GM18508 (cell line): ENCODE measurements around the gene MYO15A.
"Not testable (repeated sequence)": the region's sequence is repeated elsewhere in the genome, so short reads cannot be mapped to it uniquely, and the experiment has no call there.

Experiments used
- ATAC-seq: cut with Tn5 transposase; IDR thresholded peaks from one replicate; pipeline ENCODE4 v1.9.1; 2021; ENCODE audit warnings: moderate number of reproducible peaks; ENCODE audit not compliant: insufficient read depth, unreplicated experiment

Gene MYO15A

GRCh38 chr17:18203308-18203707, 94.8 kb downstream of the MYO15A start:
- ATAC-seq, result no peak

- no peak for ATAC-seq
Observed at GRCh38 chr17:18205861-18206260, 97.3 kb downstream of the MYO15A start.

GRCh38 chr17:18206962-18207361, 98.4 kb downstream of the MYO15A start:
- ATAC-seq, result no peak

- no peak for ATAC-seq
Observed at GRCh38 chr17:18208092-18208491, 99.5 kb downstream of the MYO15A start.

- ATAC-seq, result no peak
Observed at GRCh38 chr17:18213666-18214270, 105.2 kb downstream of the MYO15A start.

- ATAC-seq, result not testable (repeated sequence)
Observed at GRCh38 chr17:18216906-18217305, 108.3 kb downstream of the MYO15A start.

GRCh38 chr17:18217412-18218015, 109.0 kb downstream of the MYO15A start:
- no peak for ATAC-seq

GRCh38 chr17:18218756-18219415, 110.3 kb downstream of the MYO15A start:
- no peak for ATAC-seq

GRCh38 chr17:18224053-18224386, 115.5 kb downstream of the MYO15A start:
- ATAC-seq, result no peak

- no peak for ATAC-seq
Observed at GRCh38 chr17:18224387-18225120, 116.0 kb downstream of the MYO15A start.

GRCh38 chr17:18225121-18225641, 116.6 kb downstream of the MYO15A start, which contains the start of gene LLGL1:
Gene LLGL1, plus strand, starts transcription at chr17:18225635. Its CDS starts 48 bp downstream, at chr17:18225683.
- no peak for ATAC-seq

GRCh38 chr17:18225642-18226283, 117.2 kb downstream of the MYO15A start:
- no peak for ATAC-seq

- ATAC-seq, result no peak
Observed at GRCh38 chr17:18226284-18226945, 117.9 kb downstream of the MYO15A start.

- no peak for ATAC-seq
Observed at GRCh38 chr17:18227635-18228034, 119.1 kb downstream of the MYO15A start.

- ATAC-seq, result no peak
Observed at GRCh38 chr17:18228176-18228682, 119.7 kb downstream of the MYO15A start.

- no peak for ATAC-seq
Observed at GRCh38 chr17:18229254-18229653, 120.7 kb downstream of the MYO15A start.
